HG02610 (cell line): Measurements from ENCODE around the gene TMEM163.

Source experiments
- ATAC-seq: cut with Tn5 transposase; IDR thresholded peaks from one replicate; pipeline ENCODE4 v1.9.1; 2021; ENCODE audit warnings: mild to moderate bottlenecking, moderate library complexity; ENCODE audit not compliant: unreplicated experiment

The TMEM163 gene

DNA sequence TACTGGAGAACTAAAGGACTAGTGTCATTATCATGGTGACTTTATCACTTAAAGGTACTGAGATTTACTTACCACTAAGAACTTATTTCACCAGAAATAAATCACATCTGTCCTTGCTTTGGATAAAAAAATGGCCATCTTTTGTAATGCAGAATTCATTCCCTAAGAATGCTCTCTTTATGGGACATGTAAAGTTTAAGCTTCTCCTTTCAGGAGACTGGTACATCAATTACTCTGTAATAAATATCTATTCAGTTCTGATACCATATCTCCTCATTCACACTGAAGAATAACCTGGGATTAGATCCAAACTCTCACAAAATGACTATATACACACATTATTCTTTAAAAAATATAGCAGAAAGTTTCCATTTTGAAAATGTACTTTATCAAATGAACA is 24.4 kb downstream of the TMEM163 start:
- no peak for ATAC-seq

GRCh38 chr2:134693359-134694330 is 25.2 kb downstream of the TMEM163 start:
- ATAC-seq = no peak

- no peak for ATAC-seq
Measured at GRCh38 chr2:134692499-134692898, 26.3 kb downstream of the TMEM163 start.

DNA sequence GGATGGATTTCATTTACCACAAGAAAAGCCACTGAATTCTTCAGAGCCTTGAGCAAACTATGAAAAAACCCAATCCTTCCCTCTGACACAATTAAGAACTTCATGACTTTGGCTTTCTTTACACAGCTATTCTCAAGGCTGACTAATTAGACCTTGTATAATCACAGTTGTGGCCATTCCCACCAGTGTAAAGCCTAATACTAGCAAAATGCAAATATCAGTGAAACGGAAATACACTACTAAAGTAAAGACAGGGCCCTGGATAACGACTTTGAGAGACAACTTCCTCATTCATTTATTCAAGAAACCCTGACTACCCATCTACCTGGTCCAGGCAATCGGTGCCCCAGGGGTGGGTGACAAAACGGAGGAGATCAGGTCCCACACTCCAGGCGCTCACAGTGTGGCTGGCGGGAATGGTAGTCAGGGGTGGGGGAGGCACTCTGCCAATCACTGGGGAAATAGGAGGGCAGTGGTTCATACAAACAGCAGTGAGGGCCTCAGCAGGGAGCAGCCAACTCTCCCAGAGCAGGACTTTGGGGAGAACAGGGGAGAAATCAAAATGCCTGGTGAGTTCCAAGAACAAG is 28.1 kb downstream of the TMEM163 start:
- ATAC-seq = no peak

GRCh38 chr2:134689315-134689714 is 29.5 kb downstream of the TMEM163 start:
- ATAC-seq = no peak

GRCh38 chr2:134685967-134686366 is 32.8 kb downstream of the TMEM163 start:
- ATAC-seq = no peak

GRCh38 chr2:134683561-134684112 is 35.2 kb downstream of the TMEM163 start:
- peak; percentile 93 for ATAC-seq

DNA sequence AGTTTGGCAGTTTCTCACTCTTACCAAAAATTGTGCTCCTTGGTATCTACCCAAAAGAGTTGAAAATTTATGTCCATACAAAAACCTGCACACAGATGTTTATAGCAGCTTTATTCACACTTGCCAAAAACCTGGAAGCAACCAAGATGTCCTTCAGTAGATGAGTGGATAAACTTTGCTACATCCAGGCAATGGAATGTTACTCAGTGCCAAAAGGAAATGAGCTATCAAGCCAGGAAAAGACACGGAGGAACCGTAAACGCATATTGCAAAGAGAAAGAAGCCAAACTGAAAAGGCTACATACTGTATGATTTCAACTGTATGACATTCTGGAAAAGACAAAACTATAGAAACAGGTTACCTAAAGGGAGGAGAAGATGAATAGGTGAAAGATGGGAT is 36.1 kb downstream of the TMEM163 start:
- no peak for ATAC-seq

GRCh38 chr2:134681201-134681600 is 37.6 kb downstream of the TMEM163 start:
- no peak for ATAC-seq

- ATAC-seq = no peak
Measured at GRCh38 chr2:134679745-134680144, 39.1 kb downstream of the TMEM163 start.

GRCh38 chr2:134679294-134679693 is 39.5 kb downstream of the TMEM163 start:
- no peak for ATAC-seq

DNA sequence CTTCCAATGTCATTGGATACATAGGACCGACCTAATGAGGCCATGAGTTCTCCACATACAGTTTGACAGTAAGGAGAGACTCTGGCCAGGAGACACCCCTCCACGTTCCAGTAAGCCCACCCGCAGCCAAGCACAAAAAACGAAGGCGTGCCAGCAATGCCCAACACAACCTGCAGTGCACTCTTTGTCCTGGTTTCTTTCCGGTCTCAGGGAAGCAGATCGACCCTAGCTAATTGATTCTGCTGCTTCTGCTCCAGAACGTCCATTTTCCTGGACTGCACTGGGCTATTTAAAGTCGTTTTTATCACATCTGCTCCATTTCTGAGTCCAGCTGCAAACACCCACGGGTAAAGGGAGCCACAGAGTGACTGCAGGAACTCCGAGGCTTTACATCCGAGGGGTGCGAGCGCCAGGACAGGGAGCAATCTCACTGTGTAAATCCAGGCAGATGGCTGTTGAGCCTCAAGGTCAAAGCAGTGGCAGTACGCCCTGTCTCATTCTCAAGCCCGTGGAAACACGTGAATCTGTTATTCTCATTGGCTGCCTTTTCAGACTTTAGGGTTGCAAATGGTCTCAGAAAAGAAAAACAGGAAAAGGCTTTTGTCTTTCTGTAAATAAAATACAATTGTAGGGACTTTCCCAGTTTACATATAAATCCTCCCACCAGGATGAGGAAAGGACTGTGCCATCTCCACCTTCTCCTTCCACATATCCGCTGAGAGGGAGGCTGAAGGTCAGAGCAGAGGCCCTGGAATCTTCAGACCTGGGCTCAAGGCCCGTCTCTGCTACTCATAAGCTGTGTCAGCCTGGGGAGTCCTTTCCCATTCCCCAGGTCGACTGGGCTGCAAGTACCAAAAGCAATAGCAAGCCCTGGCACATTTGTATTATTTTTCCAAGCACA is 40.7 kb downstream of the TMEM163 start:
- no peak for ATAC-seq

- no peak for ATAC-seq
Measured at GRCh38 chr2:134676960-134677359, 41.8 kb downstream of the TMEM163 start.

GRCh38 chr2:134675314-134675713 is 43.5 kb downstream of the TMEM163 start:
- ATAC-seq = no peak

- no peak for ATAC-seq
Measured at GRCh38 chr2:134674687-134675086, 44.1 kb downstream of the TMEM163 start.

DNA sequence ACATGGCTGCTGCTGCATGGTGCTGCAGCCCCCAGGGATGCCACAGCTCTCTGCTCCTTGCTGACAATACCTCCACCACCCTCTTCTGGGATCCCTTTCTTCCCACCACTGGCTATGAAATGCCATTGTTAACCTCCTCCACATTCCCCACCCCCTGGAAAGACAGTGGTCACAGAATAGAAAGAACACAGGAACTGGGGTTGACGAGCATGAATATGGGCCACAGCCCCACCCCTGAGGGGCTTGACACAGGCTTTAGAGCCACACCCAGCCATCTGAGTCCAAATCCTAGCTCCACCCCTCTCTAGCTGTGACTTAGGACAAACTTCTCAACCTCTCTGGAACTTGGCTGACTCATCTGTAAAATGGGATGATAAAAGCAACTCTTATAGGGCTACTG is 47.3 kb downstream of the TMEM163 start:
- no peak for ATAC-seq

DNA sequence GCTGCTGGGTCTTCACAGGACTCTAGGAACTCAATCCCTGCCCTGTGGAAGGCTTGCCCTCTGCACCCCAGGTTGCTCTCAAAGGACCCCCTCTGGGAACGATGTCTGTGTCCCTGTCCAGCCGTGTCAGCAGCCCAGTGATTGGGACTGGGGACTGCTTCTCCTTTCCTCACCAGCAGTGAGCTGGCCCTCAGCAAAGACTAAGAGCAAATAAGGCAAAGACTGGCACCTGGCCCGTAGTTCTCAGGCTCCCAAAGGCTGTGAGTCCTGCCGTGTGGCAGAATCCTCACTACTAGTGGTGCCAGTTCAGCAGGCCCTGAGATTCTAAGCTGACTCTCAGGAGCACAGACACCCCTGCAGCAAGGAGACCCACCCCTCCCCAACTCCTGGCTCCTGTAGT is 47.8 kb downstream of the TMEM163 start:
- no peak for ATAC-seq

- no peak for ATAC-seq
Measured at GRCh38 chr2:134669731-134670669, 48.8 kb downstream of the TMEM163 start.

DNA sequence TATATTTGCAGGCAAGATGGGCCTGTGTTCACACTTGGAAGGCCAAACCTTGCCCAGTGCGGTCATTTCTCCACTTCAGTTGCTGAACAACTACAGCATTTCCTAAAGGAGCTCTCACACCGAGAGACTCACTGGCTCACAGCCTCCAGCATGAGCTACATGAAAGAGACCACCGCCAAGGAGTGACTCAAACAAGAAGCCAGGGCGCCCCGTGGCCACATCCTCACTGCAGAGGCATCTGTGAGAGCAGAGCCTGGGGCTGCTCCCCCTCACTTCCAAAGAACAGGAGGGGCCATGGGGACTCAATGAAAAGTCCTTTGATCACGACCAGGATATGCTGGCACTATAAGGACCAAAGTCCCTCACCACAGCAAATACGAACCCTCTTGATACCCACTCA is 50.0 kb downstream of the TMEM163 start:
- no peak for ATAC-seq

DNA sequence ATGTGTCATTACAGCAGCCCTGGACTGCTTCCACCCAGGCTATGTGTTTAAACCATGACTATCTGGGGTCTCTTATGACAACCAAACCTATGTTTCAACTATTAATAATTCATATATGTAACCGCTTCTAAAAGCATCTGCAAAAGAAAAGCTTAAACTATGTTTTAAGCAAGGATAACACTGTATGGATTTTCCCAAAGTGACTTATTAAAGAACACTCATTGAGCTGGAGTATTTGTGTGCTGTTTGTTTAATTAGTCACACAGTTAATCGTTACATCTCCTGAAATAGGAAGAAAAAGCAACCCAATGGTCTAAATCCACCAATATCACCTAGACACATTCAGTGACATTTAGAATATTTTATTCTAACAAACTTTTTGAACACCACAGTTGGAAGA is 51.3 kb downstream of the TMEM163 start:
- no peak for ATAC-seq
